ENCODE measurements around the gene LAMA3.

LAMA3 gene

GRCh38 chr18:23824669-23825068, 135.4 kb downstream of the LAMA3 start:
- no peak for TF ChIP-seq CTCF (IDR thresholded peaks at IDR 0.05; ENCODE audit: insufficient read depth, low read depth, low read length, missing control alignments)
- peak; percentile 83 for DNase-seq (ENCODE audit: low read depth)
- no peak overlapping the region for H3K4me3 ChIP-seq (ENCODE audit: low read length)

GRCh38 chr18:23825496-23825895, 136.2 kb downstream of the LAMA3 start:
- no peak for TF ChIP-seq CTCF (IDR thresholded peaks at IDR 0.05; ENCODE audit: insufficient read depth, low read depth, low read length, missing control alignments)
- no peak overlapping the region for H3K4me3 ChIP-seq (ENCODE audit: low read length)
- no peak for DNase-seq (ENCODE audit: low read depth)

GRCh38 chr18:23825978-23826405, 136.7 kb downstream of the LAMA3 start:
- TF ChIP-seq CTCF (IDR thresholded peaks at IDR 0.05; ENCODE audit: insufficient read depth, low read depth, low read length, missing control alignments) = no peak
- no peak overlapping the region for H3K4me3 ChIP-seq (ENCODE audit: low read length)
- peak; percentile 84 for DNase-seq (ENCODE audit: low read depth)

GRCh38 chr18:23826850-23827620, 137.8 kb downstream of the LAMA3 start:
- no peak overlapping the region for H3K4me3 ChIP-seq (ENCODE audit: low read length)
- TF ChIP-seq CTCF (IDR thresholded peaks at IDR 0.05; ENCODE audit: insufficient read depth, low read depth, low read length, missing control alignments) = no peak
- DNase-seq (ENCODE audit: low read depth) = peak; percentile 68

- peak; percentile 98 for DNase-seq (ENCODE audit: low read depth)
- no peak overlapping the region for H3K4me3 ChIP-seq (ENCODE audit: low read length)
- TF ChIP-seq CTCF (IDR thresholded peaks at IDR 0.05; ENCODE audit: insufficient read depth, low read depth, low read length, missing control alignments) = no peak
These were observed 138.4 kb downstream of the LAMA3 start for GRCh38 chr18:23827681-23828080.

DNA sequence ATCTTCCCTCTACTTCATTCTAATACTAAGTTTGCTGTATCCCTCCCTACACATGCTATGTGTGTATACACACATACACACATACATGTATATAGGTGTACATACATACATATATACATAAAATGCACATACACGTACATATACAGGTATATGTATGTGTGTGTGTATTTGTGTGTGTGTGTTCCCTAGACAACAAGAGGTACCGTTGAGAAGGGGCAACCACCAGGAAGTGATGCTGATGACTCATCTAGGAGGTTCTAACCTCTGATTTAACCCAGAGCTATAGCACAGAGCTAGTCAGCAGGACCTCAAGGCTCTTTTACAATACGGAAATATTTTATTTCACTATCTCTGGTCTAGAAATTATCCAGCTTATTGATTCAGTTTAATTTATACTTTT, 139.2 kb downstream of the LAMA3 start:
- H3K4me3 ChIP-seq (ENCODE audit: low read length) = no peak overlapping the region
- no peak for TF ChIP-seq CTCF (IDR thresholded peaks at IDR 0.05; ENCODE audit: insufficient read depth, low read depth, low read length, missing control alignments)
- peak; percentile 84 for DNase-seq (ENCODE audit: low read depth)

DNA sequence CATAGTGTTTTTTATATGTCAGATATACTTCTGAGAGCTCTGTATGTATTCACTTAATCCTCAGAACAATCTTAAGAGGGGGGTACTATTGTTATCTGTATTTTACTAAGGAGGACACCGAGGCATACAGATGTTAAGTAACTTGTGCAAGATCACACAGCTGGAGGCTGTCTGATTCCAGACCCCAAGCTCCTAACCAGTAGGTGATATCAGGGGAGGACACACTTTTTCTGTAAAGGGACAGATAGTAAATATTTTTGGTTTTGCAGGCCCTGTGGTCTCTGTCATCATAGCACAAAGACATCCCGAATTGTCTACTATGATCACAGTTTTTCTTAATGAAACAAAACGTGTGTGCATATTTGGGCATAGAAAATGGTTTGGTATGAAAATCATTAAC, 143.7 kb downstream of the LAMA3 start:
- no peak overlapping the region for H3K4me3 ChIP-seq (ENCODE audit: low read length)
- DNase-seq (ENCODE audit: low read depth) = no peak
- TF ChIP-seq CTCF (IDR thresholded peaks at IDR 0.05; ENCODE audit: insufficient read depth, low read depth, low read length, missing control alignments) = no peak
